H9 (cell line): ENCODE measurements around the gene CEP97. TPM values are rescaled to one million over a fixed set of nuclear protein-coding genes. Genes with fewer than 3 reads are reported as not detected.

Experiments used
- DNase-seq: peaks from one replicate; pipeline ENCODE4 v3.0.0-alpha.2; 2017
- H2AFZ ChIP-seq: one replicate; pipeline ENCODE4 v1.6.1; 2013; ENCODE audit warnings: mild to moderate bottlenecking, low read length, control low read depth, moderate library complexity
- H2AK5ac ChIP-seq: 2 replicates; pipeline ENCODE4 v1.6.1; 2013; ENCODE audit warnings: low read length, control low read depth, mixed read lengths; ENCODE audit not compliant: insufficient read length
- H2BK120ac ChIP-seq: one replicate; pipeline ENCODE4 v1.6.1; 2013; ENCODE audit warnings: low read depth, mild to moderate bottlenecking, low read length, control low read depth, inconsistent platforms; ENCODE audit not compliant: poor library complexity, severe bottlenecking
- H2BK12ac ChIP-seq: 2 replicates; pipeline ENCODE4 v1.6.1; 2013; ENCODE audit warnings: low read length, control low read depth, mixed read lengths, low read depth; ENCODE audit not compliant: insufficient read length
- H2BK15ac ChIP-seq: 2 replicates; pipeline ENCODE4 v1.6.1; 2013; ENCODE audit warnings: low read depth, low read length, control low read depth
- H2BK20ac ChIP-seq: one replicate; pipeline ENCODE4 v1.6.1; 2013; ENCODE audit warnings: low read depth, mild to moderate bottlenecking, low read length, control low read depth, inconsistent platforms; ENCODE audit not compliant: poor library complexity, severe bottlenecking
- H2BK5ac ChIP-seq: 2 replicates; pipeline ENCODE4 v1.6.1; 2013; ENCODE audit warnings: low read length, control low read depth, mixed read lengths; ENCODE audit not compliant: insufficient read length
- H3K14ac ChIP-seq: 2 replicates; pipeline ENCODE4 v1.6.1; 2013; ENCODE audit warnings: low read length, control low read depth; ENCODE audit not compliant: insufficient read depth
- H3K18ac ChIP-seq: 2 replicates; pipeline ENCODE4 v1.6.1; 2013; ENCODE audit warnings: low read depth, mild to moderate bottlenecking, mixed read lengths, low read length, control low read depth; ENCODE audit not compliant: insufficient read length
- H3K23ac ChIP-seq: 2 replicates; pipeline ENCODE4 v1.6.1; 2013; ENCODE audit warnings: low read length, control low read depth, mixed read lengths, low read depth; ENCODE audit not compliant: insufficient read length
- H3K23me2 ChIP-seq: 2 replicates; pipeline ENCODE4 v1.6.1; 2013; ENCODE audit warnings: low read depth, mild to moderate bottlenecking, mixed read lengths, low read length, control low read depth; ENCODE audit not compliant: insufficient read length, poor library complexity, severe bottlenecking
- H3K27ac ChIP-seq: 2 replicates; pipeline ENCODE4 v1.5.1; 2013; ENCODE audit warnings: low read length, control low read depth, mixed read lengths, low read depth; ENCODE audit not compliant: insufficient read length
- H3K27me3 ChIP-seq: 2 replicates; pipeline ENCODE4 v1.6.1; 2013; ENCODE audit warnings: low read length, control low read depth, inconsistent platforms; ENCODE audit not compliant: insufficient read depth
- H3K4ac ChIP-seq: 2 replicates; pipeline ENCODE4 v1.6.1; 2013; ENCODE audit warnings: low read depth, mild to moderate bottlenecking, control low read depth, inconsistent platforms, low read length, moderate library complexity
- H3K4me1 ChIP-seq: 2 replicates; pipeline ENCODE4 v1.6.1; 2013; ENCODE audit warnings: low read length, control low read depth, inconsistent platforms; ENCODE audit not compliant: insufficient read depth
- H3K4me2 ChIP-seq: 2 replicates; pipeline ENCODE4 v1.6.1; 2013; ENCODE audit warnings: low read length, control low read depth, mixed read lengths; ENCODE audit not compliant: insufficient read length, insufficient read depth
- H3K56ac ChIP-seq: 2 replicates; pipeline ENCODE4 v1.6.1; 2013; ENCODE audit warnings: low read depth, mild to moderate bottlenecking, mixed read lengths, low read length, control low read depth; ENCODE audit not compliant: insufficient read length
- H3K79me1 ChIP-seq: 2 replicates; pipeline ENCODE4 v1.6.1; 2013; ENCODE audit warnings: low read depth, mild to moderate bottlenecking, moderate library complexity, low read length, control low read depth, inconsistent platforms; ENCODE audit not compliant: insufficient read depth, poor library complexity, severe bottlenecking
- H3K79me2 ChIP-seq: 2 replicates; pipeline ENCODE4 v1.6.1; 2013; ENCODE audit warnings: low read length, control low read depth, inconsistent platforms; ENCODE audit not compliant: insufficient read depth
- H3K9ac ChIP-seq: 2 replicates; pipeline ENCODE4 v1.6.1; 2013; ENCODE audit warnings: low read length, control low read depth, mixed read lengths; ENCODE audit not compliant: insufficient read length; ENCODE audit errors: extremely low read depth
- H3K9me3 ChIP-seq: one replicate; pipeline ENCODE4 v1.6.1; 2013; ENCODE audit warnings: low read depth, low read length, inconsistent platforms; ENCODE audit not compliant: control insufficient read depth
- H3T11ph ChIP-seq: one replicate; pipeline ENCODE4 v1.6.1; 2013; ENCODE audit warnings: mild to moderate bottlenecking, low read length, control low read depth, inconsistent platforms
- H4K20me1 ChIP-seq: one replicate; pipeline ENCODE4 v1.6.1; 2013; ENCODE audit not compliant: control insufficient read depth, insufficient read length, insufficient read depth
- H4K5ac ChIP-seq: 2 replicates; pipeline ENCODE4 v1.6.1; 2013; ENCODE audit warnings: low read depth, mild to moderate bottlenecking, mixed read lengths, low read length, control low read depth; ENCODE audit not compliant: insufficient read length
- H4K8ac ChIP-seq: replicated peaks from 2 replicates; pipeline ENCODE4 v1.6.1; 2013; ENCODE audit warnings: low read length, control low read depth, mixed read lengths, low read depth; ENCODE audit not compliant: insufficient read length
- H4K91ac ChIP-seq: 2 replicates; pipeline ENCODE4 v1.6.1; 2013; ENCODE audit warnings: low read depth, mild to moderate bottlenecking, moderate library complexity, mixed read lengths, low read length, control low read depth; ENCODE audit not compliant: insufficient read length
- H3K27ac Mint-ChIP-seq, 3 experiments: 2 replicates in 2 of 3; 3 replicates in 1 of 3; pipeline ENCODE4 v1.8.0; 2020 to 2021; ENCODE audit warnings: mixed read lengths in 3 of 3, mild to moderate bottlenecking in 1 of 3, moderate library complexity in 1 of 3
- H3K27me3 Mint-ChIP-seq: 2 replicates; pipeline ENCODE4 v1.8.0; 2021; ENCODE audit warnings: low read depth, mild to moderate bottlenecking, moderate library complexity, mixed read lengths
- H3K36me3 Mint-ChIP-seq, 3 experiments: 2 replicates in 2 of 3; 3 replicates in 1 of 3; pipeline ENCODE4 v1.8.0; 2020 to 2021; ENCODE audit warnings: low read depth in 3 of 3, mixed read lengths in 3 of 3; ENCODE audit not compliant: insufficient read depth in 1 of 3
- H3K4me1 Mint-ChIP-seq, 2 experiments: 2 replicates each; pipeline ENCODE4 v1.8.0; 2020; ENCODE audit warnings: mixed read lengths in 2 of 2
- H3K4me3 Mint-ChIP-seq, 2 experiments: 2 replicates in 1 of 2; 3 replicates in 1 of 2; pipeline ENCODE4 v1.8.0; 2020 to 2021; ENCODE audit warnings: mild to moderate bottlenecking in 2 of 2, mixed read lengths in 2 of 2, moderate library complexity in 1 of 2
- H3K9me3 Mint-ChIP-seq, 2 experiments: 2 replicates in 1 of 2; 3 replicates in 1 of 2; pipeline ENCODE4 v1.8.0; 2020; ENCODE audit warnings: mild to moderate bottlenecking in 2 of 2, mixed read lengths in 2 of 2, moderate library complexity in 1 of 2
- CTCF ChIP-seq: fragments of 200-600 bp; sonication (generic); conservative IDR thresholded peaks from 3 replicates; pipeline ENCODE4 v1.8.0; 2021; ENCODE audit warnings: antibody characterized with exemption, mild to moderate bottlenecking
- WGBS: extraction: QIAGEN DNeasy Blood & Tissue Kit; methylation state at CpG from one replicate; pipeline ENCODE4 v1.1.7; 2013; ENCODE audit warnings: missing lambda C conversion rate, low lambda C conversion rate, mixed read lengths; ENCODE audit not compliant: insufficient read length; ENCODE audit errors: extremely low coverage; 5-methylcytosine and 5-hydroxymethylcytosine counted together
- total RNA-seq: library from RNA; stranded (reverse); gene quantifications from 2 replicates; pipeline ENCODE4 v1.2.1, GENCODE V29; 2021

The CEP97 gene
- total RNA-seq, 1 experiment from 2014 or later = 13.9 TPM

DNA sequence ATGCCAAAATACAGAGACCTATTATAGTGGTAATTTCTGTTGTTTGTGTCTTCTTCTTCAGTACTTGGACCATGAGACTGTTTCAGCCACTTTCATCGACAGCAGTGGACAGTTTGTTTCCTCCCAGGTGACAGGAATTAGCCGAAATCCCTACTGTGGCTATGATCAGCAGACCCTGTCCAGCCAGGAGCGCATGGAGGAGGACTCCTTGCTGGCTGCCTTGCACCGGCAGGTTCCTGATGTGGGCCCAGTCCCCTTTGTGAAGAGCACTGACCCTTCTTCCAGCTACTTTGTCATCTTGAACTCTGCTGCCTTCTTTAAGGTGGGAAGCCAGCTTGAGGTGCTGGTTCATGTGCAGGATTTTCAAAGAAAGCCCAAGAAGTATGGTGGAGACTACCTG lies 76.8 kb downstream of the CEP97 start:
- Histone ChIP-seq H4K20me1 (no peaks in the 10 kb centered on the region), H3K18ac (no peak overlapping the region), H2BK5ac (no peak overlapping the region), H3K56ac (no peak overlapping the region), H2BK20ac (no peak overlapping the region), H4K8ac (no peak overlapping the region), H3K9me3 (no peaks in the 10 kb centered on the region), H3K79me1 (no peaks in the 10 kb centered on the region), H3K23me2 (no peaks in the 10 kb centered on the region), H2BK15ac (no peak overlapping the region), H3T11ph (no peak overlapping the region), H3K23ac (no peak overlapping the region), H3K79me2 (no peaks in the 10 kb centered on the region; the same call in 1 of the 2 replicates), H3K4ac (no peak overlapping the region), H3K27me3 (no peaks in the 10 kb centered on the region), H2AFZ (no peak overlapping the region), H2BK120ac (no peak overlapping the region), H3K27ac (no peak overlapping the region), H3K9ac (no peak overlapping the region), H3K4me2 (no peak overlapping the region), H3K14ac (no peak overlapping the region), H4K91ac (no peak overlapping the region), H2BK12ac (no peak overlapping the region), H4K5ac (no peak overlapping the region), H3K4me1 (0 out of 2 replicates have a peak, but pooled peaks cover 2% of the 10 kb centered on the region), H2AK5ac (no peak overlapping the region)
- Mint-ChIP-seq H3K9me3 (no peaks in the 10 kb centered on the region), H3K27me3 (no peaks in the 10 kb centered on the region), H3K4me3 (no peak overlapping the region), H3K36me3 (peaks cover 17 to 36% (median 36%) of the 10 kb centered on the region in 3 experiments; a peak in 6 of 7 replicates), H3K27ac (peak overlapping the region in 1 of 3 experiments; percentile 45; a peak in 2 of 7 replicates), H3K4me1 (peaks cover 9% of the 10 kb centered on the region in 2 experiments)
- DNase-seq = no peak
- no CpG with 5 or more reads among the region's 4 CpGs for WGBS
- no peak for TF ChIP-seq CTCF
